ENCODE measurements around the gene VASH2.

The VASH2 gene

GRCh38 chr1:212915245-212916091, 34.9 kb upstream of the VASH2 start:
- no peaks in the 10 kb centered on the region for H3K79me2 ChIP-seq
- H3K4me1 ChIP-seq = no peaks in the 10 kb centered on the region
- H3K27me3 ChIP-seq (ENCODE audit: control insufficient read depth, insufficient read depth, low read length) = no peaks in the 10 kb centered on the region
- H3K9me3 ChIP-seq (ENCODE audit: control insufficient read depth, low read length) = no peaks in the 10 kb centered on the region
- H3K9ac ChIP-seq = no peak overlapping the region
- H3K4me3 ChIP-seq (ENCODE audit: low read depth, low read length) = no peak overlapping the region
- TF ChIP-seq, protein P1, sequence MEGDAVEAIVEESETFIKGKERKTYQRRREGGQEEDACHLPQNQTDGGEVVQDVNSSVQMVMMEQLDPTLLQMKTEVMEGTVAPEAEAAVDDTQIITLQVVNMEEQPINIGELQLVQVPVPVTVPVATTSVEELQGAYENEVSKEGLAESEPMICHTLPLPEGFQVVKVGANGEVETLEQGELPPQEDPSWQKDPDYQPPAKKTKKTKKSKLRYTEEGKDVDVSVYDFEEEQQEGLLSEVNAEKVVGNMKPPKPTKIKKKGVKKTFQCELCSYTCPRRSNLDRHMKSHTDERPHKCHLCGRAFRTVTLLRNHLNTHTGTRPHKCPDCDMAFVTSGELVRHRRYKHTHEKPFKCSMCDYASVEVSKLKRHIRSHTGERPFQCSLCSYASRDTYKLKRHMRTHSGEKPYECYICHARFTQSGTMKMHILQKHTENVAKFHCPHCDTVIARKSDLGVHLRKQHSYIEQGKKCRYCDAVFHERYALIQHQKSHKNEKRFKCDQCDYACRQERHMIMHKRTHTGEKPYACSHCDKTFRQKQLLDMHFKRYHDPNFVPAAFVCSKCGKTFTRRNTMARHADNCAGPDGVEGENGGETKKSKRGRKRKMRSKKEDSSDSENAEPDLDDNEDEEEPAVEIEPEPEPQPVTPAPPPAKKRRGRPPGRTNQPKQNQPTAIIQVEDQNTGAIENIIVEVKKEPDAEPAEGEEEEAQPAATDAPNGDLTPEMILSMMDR (IDR thresholded peaks at IDR 0.05) = no peak
- no peak overlapping the region for H3K27ac ChIP-seq
- no peak overlapping the region for H3K4me2 ChIP-seq (ENCODE audit: low read length)
- H2AFZ ChIP-seq = no peak overlapping the region
- no peaks in the 10 kb centered on the region for H3K36me3 ChIP-seq (ENCODE audit: control insufficient read depth, insufficient read depth, low read length)

- H3K4me1 ChIP-seq = no peaks in the 10 kb centered on the region
- no peaks in the 10 kb centered on the region for H3K27me3 ChIP-seq (ENCODE audit: control insufficient read depth, insufficient read depth, low read length)
- no peaks in the 10 kb centered on the region for H3K36me3 ChIP-seq (ENCODE audit: control insufficient read depth, insufficient read depth, low read length)
- no peaks in the 10 kb centered on the region for H3K79me2 ChIP-seq
- no peak overlapping the region for H3K9ac ChIP-seq
- TF ChIP-seq, protein P1 (IDR thresholded peaks at IDR 0.05) = no peak
- H2AFZ ChIP-seq = peak overlapping the region; percentile 38
- no peaks in the 10 kb centered on the region for H3K9me3 ChIP-seq (ENCODE audit: control insufficient read depth, low read length)
- no peak overlapping the region for H3K27ac ChIP-seq
- H3K4me3 ChIP-seq (ENCODE audit: low read depth, low read length) = no peak overlapping the region
- H3K4me2 ChIP-seq (ENCODE audit: low read length) = no peak overlapping the region
These were observed 33.7 kb upstream of the VASH2 start for GRCh38 chr1:212916481-212917133.

DNA sequence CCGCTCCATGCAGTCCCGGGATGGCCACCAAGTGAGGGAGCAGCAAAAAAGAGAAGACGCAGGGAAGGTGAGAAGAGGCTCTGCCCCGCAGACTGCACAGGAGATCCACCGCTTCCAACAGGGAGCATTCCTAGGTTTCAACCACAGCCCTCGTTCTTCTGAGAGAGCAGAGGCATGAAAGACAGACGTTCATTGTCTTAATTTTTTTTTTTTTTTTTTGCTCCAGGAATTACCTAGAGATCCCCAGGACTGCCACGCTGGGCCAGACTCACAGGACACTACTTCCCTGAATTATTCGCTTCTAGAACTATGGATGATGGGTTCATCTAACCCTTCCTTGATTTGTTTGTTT, 33.2 kb upstream of the VASH2 start:
- H3K4me1 ChIP-seq = no peaks in the 10 kb centered on the region
- no peaks in the 10 kb centered on the region for H3K79me2 ChIP-seq
- H3K9ac ChIP-seq = no peak overlapping the region
- no peaks in the 10 kb centered on the region for H3K9me3 ChIP-seq (ENCODE audit: control insufficient read depth, low read length)
- H3K27ac ChIP-seq = no peak overlapping the region
- no peaks in the 10 kb centered on the region for H3K27me3 ChIP-seq (ENCODE audit: control insufficient read depth, insufficient read depth, low read length)
- no peaks in the 10 kb centered on the region for H3K36me3 ChIP-seq (ENCODE audit: control insufficient read depth, insufficient read depth, low read length)
- no peak overlapping the region for H3K4me2 ChIP-seq (ENCODE audit: low read length)
- no peak overlapping the region for H2AFZ ChIP-seq
- H3K4me3 ChIP-seq (ENCODE audit: low read depth, low read length) = no peak overlapping the region
- TF ChIP-seq, protein P1 (IDR thresholded peaks at IDR 0.05) = no peak

DNA sequence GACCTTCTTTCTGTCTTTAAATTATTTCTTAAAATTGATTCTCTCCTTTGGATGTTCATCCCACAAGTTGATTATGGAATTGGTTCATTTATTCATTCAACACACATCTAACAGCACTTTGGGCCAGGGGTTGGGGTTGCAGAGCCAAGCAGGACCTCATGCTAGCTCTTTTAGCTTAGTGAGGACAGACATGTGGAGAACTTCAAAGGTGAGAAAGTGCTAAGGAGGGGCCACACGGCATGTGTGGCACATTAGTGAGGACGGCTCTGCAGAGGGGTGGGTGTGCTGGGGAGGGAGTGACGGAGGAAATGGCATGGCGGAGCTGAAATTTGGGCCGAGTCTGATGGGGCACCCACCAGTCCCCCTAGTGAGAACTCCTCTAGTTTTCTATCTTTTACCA, 32.5 kb upstream of the VASH2 start:
- Histone ChIP-seq H3K36me3 (ENCODE audit: control insufficient read depth, insufficient read depth, low read length) (no peaks in the 10 kb centered on the region), H3K27ac (no peak overlapping the region), H3K9ac (no peak overlapping the region), H3K79me2 (no peaks in the 10 kb centered on the region), H3K9me3 (ENCODE audit: control insufficient read depth, low read length) (no peaks in the 10 kb centered on the region), H2AFZ (no peak overlapping the region), H3K4me1 (no peaks in the 10 kb centered on the region), H3K4me2 (ENCODE audit: low read length) (no peak overlapping the region), H3K27me3 (ENCODE audit: control insufficient read depth, insufficient read depth, low read length) (no peaks in the 10 kb centered on the region), H3K4me3 (ENCODE audit: low read depth, low read length) (no peak overlapping the region)
- TF ChIP-seq, protein P1 (IDR thresholded peaks at IDR 0.05) = no peak
